HEK293T (cell line): ENCODE data around the gene RFX1.

Source experiments
- CTCF ChIA-PET: fragments of 350-600 bp; formaldehyde crosslinking; extraction: SDS; loops from one replicate; lab custom pipeline; 2021; ENCODE audit warnings: antibody characterized with exemption, inconsistent platforms; lab: Yijun Ruan, JAX
- POLR2A ChIA-PET: fragments of 350-600 bp; formaldehyde crosslinking; extraction: SDS; loops from one replicate; lab custom pipeline; 2020; ENCODE audit warnings: antibody characterized with exemption, inconsistent platforms; lab: Yijun Ruan, JAX
- DNase-seq: peaks from one replicate; pipeline ENCODE4 v3.0.0; 2012; ENCODE audit warnings: mixed read lengths; ENCODE audit errors: extremely low spot score
- ARNT ChIP-seq: fragments of 450-650 bp; IDR thresholded peaks from 2 replicates; pipeline ENCODE4 v1.6.1; 2017; ENCODE audit warnings: mild to moderate bottlenecking
- BHLHE40 ChIP-seq: fragments of 450-650 bp; IDR thresholded peaks from 2 replicates; pipeline ENCODE4 v1.6.1; 2016; ENCODE audit warnings: mild to moderate bottlenecking, moderate library complexity, borderline replicate concordance
- CTBP1 ChIP-seq: fragments of 450-650 bp; IDR thresholded peaks from 2 replicates; pipeline ENCODE4 v1.6.1; 2016; ENCODE audit warnings: borderline replicate concordance
- ELF4 ChIP-seq: fragments of 450-650 bp; IDR thresholded peaks from 2 replicates; pipeline ENCODE4 v1.6.1; 2017; ENCODE audit warnings: antibody characterized with exemption
- FOXA1 ChIP-seq: fragments of 450-650 bp; IDR thresholded peaks from 2 replicates; pipeline ENCODE4 v1.6.1; 2016; ENCODE audit warnings: mild to moderate bottlenecking
- FOXK2 ChIP-seq: fragments of 450-650 bp; IDR thresholded peaks from 2 replicates; pipeline ENCODE4 v1.6.1; 2016; ENCODE audit warnings: mild to moderate bottlenecking
- FOXM1 ChIP-seq: fragments of 450-650 bp; IDR thresholded peaks from 2 replicates; pipeline ENCODE4 v1.6.1; 2017; ENCODE audit warnings: mild to moderate bottlenecking, borderline replicate concordance
- HDGF ChIP-seq: fragments of 450-650 bp; IDR thresholded peaks from 2 replicates; pipeline ENCODE4 v1.6.1; 2017; ENCODE audit warnings: antibody characterized with exemption, borderline replicate concordance
- L3MBTL2 ChIP-seq: fragments of 450-650 bp; conservative IDR thresholded peaks from 2 replicates; pipeline ENCODE4 v1.6.1; 2016; ENCODE audit warnings: mild to moderate bottlenecking
- LEF1 ChIP-seq: fragments of 450-650 bp; IDR thresholded peaks from 2 replicates; pipeline ENCODE4 v1.6.1; 2017; ENCODE audit warnings: mild to moderate bottlenecking, borderline replicate concordance
- NFRKB ChIP-seq: fragments of 450-650 bp; IDR thresholded peaks from 2 replicates; pipeline ENCODE4 v1.6.1; 2016; ENCODE audit warnings: mild to moderate bottlenecking, moderate library complexity
- SP1 ChIP-seq: fragments of 450-650 bp; IDR thresholded peaks from 2 replicates; pipeline ENCODE4 v1.6.1; 2017
- SUZ12 ChIP-seq: fragments of 450-650 bp; IDR thresholded peaks from 2 replicates; pipeline ENCODE4 v1.6.1; 2016; ENCODE audit warnings: mild to moderate bottlenecking
- TARDBP ChIP-seq: fragments of 450-650 bp; IDR thresholded peaks from 2 replicates; pipeline ENCODE4 v1.6.1; 2016
- ZNF384 ChIP-seq: fragments of 450-650 bp; IDR thresholded peaks from 2 replicates; pipeline ENCODE4 v1.6.1; 2016
- TF ChIP-seq, protein P1 (sequence below): fragments of 450-650 bp; IDR thresholded peaks from 2 replicates; pipeline ENCODE4 v1.6.1; 2016

Gene RFX1

DNA sequence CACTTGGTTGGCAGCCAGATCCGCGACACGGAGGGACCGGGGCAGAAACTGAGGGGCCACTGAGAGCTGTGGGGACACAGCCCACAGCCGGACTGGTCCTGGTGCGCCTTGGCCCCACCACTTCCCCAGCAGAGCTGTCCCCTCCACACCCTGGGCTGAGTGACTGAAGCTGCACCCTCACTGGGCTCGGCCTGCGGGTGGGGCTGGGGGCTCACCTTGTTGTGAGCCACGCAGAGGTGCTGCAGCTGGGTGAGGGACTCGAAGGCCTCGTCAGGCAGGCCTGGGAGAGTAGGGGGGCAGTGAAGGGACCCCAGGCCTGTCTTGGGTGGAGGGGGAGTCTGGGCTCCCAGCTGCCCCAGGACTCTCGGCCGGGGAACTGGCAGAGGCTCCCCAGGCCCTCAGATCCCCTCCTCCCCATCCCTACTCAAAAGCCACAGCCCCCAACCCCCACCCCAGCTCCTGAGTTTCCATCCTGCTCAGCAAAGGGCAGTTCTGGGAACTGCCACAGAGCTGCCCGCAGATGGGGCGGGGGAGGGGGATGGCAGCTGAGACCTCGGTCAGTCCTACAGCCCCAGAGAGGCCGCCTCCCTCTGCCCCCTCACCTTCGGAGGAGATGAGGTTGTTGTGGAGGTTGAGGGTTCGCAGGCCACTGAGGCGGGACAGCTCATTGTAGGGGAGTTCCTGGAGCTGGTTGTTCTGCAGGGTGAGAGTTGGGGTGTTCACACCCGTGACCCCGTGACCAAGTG, 70.2 kb downstream of the RFX1 start:
- no peak for DNase-seq
- ChIA-PET POLR2A (interaction anchor here (0.9 kb wide), 1 partner anchor 16 kb away, joined by 3 read pairs; the partner anchor contains the start of gene DCAF15), CTCF (interaction anchor here (0.6 kb wide), 1 partner anchor 28 kb away, joined by 3 read pairs; no protein-coding TSS in a partner anchor)
- TF ChIP-seq SUZ12 (no peak), ELF4 (no peak), CTBP1 (no peak), FOXK2 (no peak), LEF1 (no peak), FOXM1 (no peak), HDGF (no peak), NFRKB (no peak), TARDBP (no peak), L3MBTL2 (no peak), ARNT (no peak), FOXA1 (no peak), BHLHE40 (no peak), ZNF384 (no peak), SP1 (no peak)
- TF ChIP-seq, protein P1, sequence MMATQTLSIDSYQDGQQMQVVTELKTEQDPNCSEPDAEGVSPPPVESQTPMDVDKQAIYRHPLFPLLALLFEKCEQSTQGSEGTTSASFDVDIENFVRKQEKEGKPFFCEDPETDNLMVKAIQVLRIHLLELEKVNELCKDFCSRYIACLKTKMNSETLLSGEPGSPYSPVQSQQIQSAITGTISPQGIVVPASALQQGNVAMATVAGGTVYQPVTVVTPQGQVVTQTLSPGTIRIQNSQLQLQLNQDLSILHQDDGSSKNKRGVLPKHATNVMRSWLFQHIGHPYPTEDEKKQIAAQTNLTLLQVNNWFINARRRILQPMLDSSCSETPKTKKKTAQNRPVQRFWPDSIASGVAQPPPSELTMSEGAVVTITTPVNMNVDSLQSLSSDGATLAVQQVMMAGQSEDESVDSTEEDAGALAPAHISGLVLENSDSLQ = no peak

DNA sequence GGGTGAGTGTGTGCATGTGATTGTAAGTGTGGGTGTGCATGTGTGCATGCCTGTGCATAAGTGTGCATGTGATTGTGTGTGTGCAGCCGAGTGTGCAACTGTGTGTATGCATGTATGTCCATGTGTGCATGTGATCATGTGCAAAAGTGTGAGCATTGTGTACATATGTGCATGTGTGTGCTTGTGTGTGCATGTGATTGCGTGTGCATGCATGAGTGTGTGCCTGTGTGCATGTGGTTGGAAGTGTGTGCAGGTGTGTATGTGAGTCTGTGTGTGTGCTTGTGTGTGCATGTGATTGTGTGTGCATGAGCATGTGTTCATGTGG, 71.4 kb downstream of the RFX1 start:
- TF ChIP-seq TARDBP = peak; percentile 82
- TF ChIP-seq CTBP1 = no peak

DNA sequence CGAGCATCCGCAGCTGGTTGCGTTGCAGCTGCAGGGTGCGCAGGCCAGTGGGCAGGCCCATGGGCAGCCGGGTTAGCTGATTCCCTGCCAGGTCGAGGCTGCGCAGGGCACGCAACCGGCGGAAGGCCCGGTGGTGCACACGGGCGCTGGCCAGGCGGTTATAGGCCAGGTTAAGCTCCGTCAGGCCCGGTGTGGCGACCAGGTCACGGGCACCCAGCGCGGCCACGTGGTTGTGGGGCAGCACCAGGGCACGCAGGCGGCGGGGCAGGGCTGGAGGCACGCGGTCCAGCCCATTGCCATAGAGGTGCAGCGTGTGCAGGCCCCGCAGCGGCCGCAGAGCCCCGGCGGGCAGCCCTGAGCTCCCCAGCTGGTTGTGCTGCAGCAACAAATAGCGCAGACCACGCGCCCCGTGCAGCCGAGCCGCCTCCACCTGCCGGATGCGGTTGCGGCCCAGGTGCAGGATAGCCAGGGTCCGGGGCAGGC, 73.2 kb downstream of the RFX1 start:
- CTCF ChIA-PET = interaction anchor here (0.6 kb wide), 1 partner anchor 53 kb away, joined by 6 read pairs; no protein-coding TSS in a partner anchor
- POLR2A ChIA-PET = interaction anchor here (1.0 to 1.3 kb wide), 2 partner anchors 16 to 19 kb away, joined by 3 to 4 read pairs; partner anchors contain the start of gene DCAF15
- TF ChIP-seq NFRKB (no peak), HDGF (no peak), FOXA1 (no peak), SUZ12 (no peak), FOXK2 (no peak), BHLHE40 (no peak), ZNF384 (no peak), LEF1 (no peak), SP1 (no peak), FOXM1 (no peak), L3MBTL2 (no peak), CTBP1 (no peak), ELF4 (no peak)
- TF ChIP-seq, protein P1 = no peak
- no peak for DNase-seq

More for the DNA sequence above, 71.4 kb downstream of the RFX1 start:
- CTCF ChIA-PET = no interaction called here
- no peak for DNase-seq
- POLR2A ChIA-PET = no interaction called here

DNA sequence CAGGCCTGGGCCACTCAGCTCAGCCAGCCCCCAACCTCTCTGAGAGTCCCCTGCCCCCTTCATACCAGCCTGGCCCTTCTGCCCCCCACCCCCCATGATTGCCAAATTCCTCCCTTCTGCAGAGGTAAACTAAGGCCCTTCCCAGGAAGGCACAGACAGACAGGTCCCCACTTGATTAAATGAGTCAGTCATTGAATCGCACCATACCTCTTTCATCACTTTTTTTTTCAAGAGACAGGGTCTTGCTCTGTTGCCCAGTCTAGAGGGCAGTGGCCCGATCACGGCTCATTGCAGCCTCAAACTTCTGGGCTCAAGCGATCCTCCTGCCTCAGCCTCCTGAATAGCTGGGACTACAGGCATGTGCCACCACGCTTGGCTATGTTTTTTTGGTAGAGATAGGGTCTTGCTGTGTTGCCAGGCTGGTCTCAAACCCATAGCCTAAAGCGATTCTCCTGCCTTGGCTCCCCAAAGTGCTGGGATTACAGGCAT, 73.9 kb downstream of the RFX1 start:
- TF ChIP-seq NFRKB = no peak
- CTCF ChIA-PET = no interaction called here
- POLR2A ChIA-PET = no interaction called here
- no peak for DNase-seq

DNA sequence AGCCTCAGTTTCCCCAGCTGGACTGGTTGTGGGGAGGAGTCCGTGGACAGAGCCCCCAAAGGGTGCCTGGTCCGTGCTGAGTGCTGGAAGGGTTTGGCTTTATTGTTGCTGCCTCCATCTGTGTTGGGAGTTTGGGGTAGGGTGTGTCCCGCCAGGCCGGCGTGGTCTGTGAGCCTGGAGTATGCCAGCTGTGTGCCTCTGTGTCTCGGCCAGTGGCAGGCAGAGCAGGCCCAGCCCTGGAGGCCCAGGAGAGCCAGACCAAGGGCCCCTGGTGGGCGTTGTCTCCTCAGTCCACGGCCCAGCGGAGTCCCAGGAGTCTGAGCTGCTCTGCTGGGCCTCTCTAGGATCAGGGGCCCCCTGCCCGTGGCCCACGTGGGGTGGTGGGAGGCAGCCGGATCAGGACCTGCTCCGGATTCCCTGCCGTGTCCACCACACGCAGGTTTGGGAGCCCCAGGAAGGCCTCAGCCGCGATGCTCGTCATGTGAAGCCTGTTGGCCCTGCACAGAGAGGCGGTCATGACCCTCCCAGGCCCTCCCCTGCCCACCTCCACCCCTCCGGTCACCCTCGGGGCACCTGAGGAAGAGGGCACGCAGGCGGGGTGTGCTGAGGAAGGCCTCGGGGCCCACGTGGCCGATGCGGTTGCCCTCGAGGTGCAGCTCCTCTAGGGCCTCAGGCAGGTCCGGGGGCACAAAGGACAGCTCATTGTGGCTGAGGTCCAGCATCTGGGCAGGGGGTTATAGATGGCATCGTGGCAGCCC, 74.5 kb downstream of the RFX1 start:
- TF ChIP-seq SUZ12 = no peak
- TF ChIP-seq ZNF384 = no peak
- no peak for TF ChIP-seq SP1
- TF ChIP-seq, protein P1 = no peak
- TF ChIP-seq FOXA1 = no peak
- CTCF ChIA-PET = no interaction called here
- POLR2A ChIA-PET = no interaction called here
- no peak for DNase-seq

DNA sequence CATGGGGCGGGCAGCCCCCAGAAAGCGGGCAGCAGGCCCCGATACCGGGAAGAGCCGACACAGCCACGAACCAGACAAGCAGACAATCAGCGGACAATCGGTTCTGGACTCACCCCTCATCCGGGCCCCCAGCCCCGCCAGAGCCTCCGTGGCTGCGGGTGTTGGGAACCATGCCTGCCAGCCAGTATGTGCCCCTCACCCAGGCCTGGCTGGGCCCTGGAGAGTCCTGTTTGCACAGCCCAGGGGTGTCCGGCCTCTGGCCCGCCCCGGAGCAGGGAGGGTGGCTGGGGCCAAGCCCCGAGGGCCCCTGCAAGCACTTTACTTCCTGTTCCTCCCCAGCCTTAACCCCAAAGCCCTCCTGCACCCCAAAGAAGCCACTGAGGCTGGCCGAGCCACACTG, 75.7 kb downstream of the RFX1 start:
- TF ChIP-seq SUZ12 (no peak), ARNT (no peak), FOXK2 (no peak), TARDBP (no peak), SP1 (no peak), HDGF (no peak), ELF4 (no peak), CTBP1 (no peak), L3MBTL2 (no peak), BHLHE40 (no peak)
- TF ChIP-seq, protein P1 = no peak

More for the DNA sequence above, 75.7 kb downstream of the RFX1 start:
- ChIA-PET POLR2A (no interaction called here), CTCF (no interaction called here)
- DNase-seq = no peak
